ENCODE measurements around the gene SLC7A10. TPM values are rescaled to one million over a fixed set of nuclear protein-coding genes. Genes with fewer than 3 reads are reported as not detected.

The SLC7A10 gene
- total and polyA plus RNA-seq, 4 experiments from 2014 or later: not detected

GRCh38 chr19:33204136-33204973, 21.3 kb downstream of the SLC7A10 start:
- ChIA-PET CTCF (ENCODE audit: partially characterized antibody) (no interaction called here), POLR2A (ENCODE audit: partially characterized antibody) (no interaction called here)
- Histone ChIP-seq H3K4me3 (ENCODE audit: low read length in 2 of 2) (no peak overlapping the region), H3K4me1 (ENCODE audit: insufficient read depth, low read length) (no peaks in the 10 kb centered on the region), H3K27ac (ENCODE audit: low read depth, low read length) (no peak overlapping the region), H3K36me3 (ENCODE audit: insufficient read depth, low read length) (no peaks in the 10 kb centered on the region), H3K9me3 (ENCODE audit: control insufficient read depth in 1 of 2, low read length in 2 of 2) (no peaks in the 10 kb centered on the region), H3K27me3 (ENCODE audit: insufficient read depth, low read length) (no peaks in the 10 kb centered on the region)
- no peaks in the 10 kb centered on the region for H3K4me1 Mint-ChIP-seq
- intact Hi-C loops (cut with micrococcal nuclease): no loop called here
- H3K4me3 Mint-ChIP-seq: no peak overlapping the region
- DNase-seq: no peak
- no peak overlapping the region for H3K27ac Mint-ChIP-seq
- no peaks in the 10 kb centered on the region for H3K27me3 Mint-ChIP-seq
- H3K9me3 Mint-ChIP-seq: no peaks in the 10 kb centered on the region
- no peaks in the 10 kb centered on the region for H3K36me3 Mint-ChIP-seq

- POLR2A ChIA-PET (ENCODE audit: partially characterized antibody): no interaction called here
- no peaks in the 10 kb centered on the region for H3K36me3 ChIP-seq (ENCODE audit: insufficient read depth, low read length)
- CTCF ChIA-PET (ENCODE audit: partially characterized antibody): no interaction called here
- H3K36me3 Mint-ChIP-seq: no peaks in the 10 kb centered on the region
- H3K4me3 ChIP-seq (ENCODE audit: low read length in 2 of 2): no peak overlapping the region
- no peaks in the 10 kb centered on the region for H3K9me3 Mint-ChIP-seq
- peaks cover 0 to 3% of the 10 kb centered on the region in 2 donors for H3K27me3 Mint-ChIP-seq
- H3K4me1 Mint-ChIP-seq: no peaks in the 10 kb centered on the region
- no peak for DNase-seq
- H3K4me1 ChIP-seq (ENCODE audit: insufficient read depth, low read length): no peaks in the 10 kb centered on the region
- no peaks in the 10 kb centered on the region for H3K27me3 ChIP-seq (ENCODE audit: insufficient read depth, low read length)
- no peaks in the 10 kb centered on the region for H3K9me3 ChIP-seq (ENCODE audit: control insufficient read depth in 1 of 2, low read length in 2 of 2)
- intact Hi-C loops (cut with micrococcal nuclease): no loop called here
- no peak overlapping the region for H3K27ac ChIP-seq (ENCODE audit: low read depth, low read length)
- H3K27ac Mint-ChIP-seq: no peak overlapping the region
- no peak overlapping the region for H3K4me3 Mint-ChIP-seq
Measured at GRCh38 chr19:33203529-33203928, 22.1 kb downstream of the SLC7A10 start.

DNA sequence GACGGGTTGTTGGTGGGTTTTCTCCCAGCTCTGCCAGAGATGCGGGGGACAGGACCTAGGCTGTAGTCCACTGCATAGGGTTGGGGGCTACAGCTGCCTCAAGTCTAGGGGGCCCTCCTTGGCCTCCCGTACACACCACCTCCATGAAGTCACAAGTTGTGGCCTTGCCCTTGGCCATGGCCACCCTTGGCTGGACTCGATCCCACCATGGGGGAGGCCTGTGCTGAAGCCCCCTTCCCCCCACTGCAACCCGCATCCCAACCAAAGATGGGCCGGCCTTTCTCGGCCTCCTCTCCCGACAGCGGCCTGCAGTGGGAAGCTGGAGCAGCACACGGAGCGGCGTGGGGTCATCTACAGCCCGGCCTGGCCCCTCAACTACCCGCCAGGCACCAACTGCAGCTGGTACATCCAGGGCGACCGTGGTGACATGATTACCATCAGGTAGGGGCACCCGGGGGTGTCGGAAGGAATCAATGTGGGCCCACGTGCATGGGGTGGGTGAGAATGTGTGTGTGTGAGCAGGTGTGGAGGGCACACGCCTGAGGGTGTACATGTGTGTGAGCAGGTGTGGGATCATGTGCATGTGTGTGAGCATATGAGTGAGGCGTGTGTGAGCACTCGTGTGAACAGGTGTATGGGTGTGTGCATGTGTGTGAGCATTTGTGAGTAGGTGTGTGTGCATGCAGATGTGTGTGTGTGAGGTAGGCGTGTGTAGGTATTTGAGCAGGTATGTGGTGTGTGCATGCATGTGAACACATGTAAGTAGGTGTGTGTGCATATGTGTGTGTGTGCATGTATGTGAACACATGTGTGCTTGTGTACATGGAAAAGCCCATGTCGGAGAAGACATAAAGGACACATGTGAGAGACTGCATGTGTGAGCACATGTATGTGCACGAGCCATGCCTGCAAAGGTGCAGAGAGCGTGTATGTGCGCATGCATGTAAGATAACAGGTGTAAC, 22.8 kb downstream of the SLC7A10 start:
- no peaks in the 10 kb centered on the region for H3K4me1 Mint-ChIP-seq
- CTCF ChIA-PET (ENCODE audit: partially characterized antibody): no interaction called here
- POLR2A ChIA-PET (ENCODE audit: partially characterized antibody): no interaction called here
- H3K4me3 Mint-ChIP-seq: no peak overlapping the region
- no peak overlapping the region for H3K27ac ChIP-seq (ENCODE audit: low read depth, low read length)
- peaks cover 0 to 3% of the 10 kb centered on the region in 2 donors for H3K27me3 Mint-ChIP-seq
- no peaks in the 10 kb centered on the region for H3K4me1 ChIP-seq (ENCODE audit: insufficient read depth, low read length)
- H3K36me3 ChIP-seq (ENCODE audit: insufficient read depth, low read length): no peaks in the 10 kb centered on the region
- H3K9me3 ChIP-seq (ENCODE audit: control insufficient read depth in 1 of 2, low read length in 2 of 2): no peaks in the 10 kb centered on the region
- intact Hi-C loops (cut with micrococcal nuclease): no loop called here
- H3K27ac Mint-ChIP-seq: peak overlapping the region in 1 of 7 donors; percentile 37
- H3K36me3 Mint-ChIP-seq: no peaks in the 10 kb centered on the region
- DNase-seq: no peak
- H3K4me3 ChIP-seq (ENCODE audit: low read length in 2 of 2): no peak overlapping the region
- no peaks in the 10 kb centered on the region for H3K27me3 ChIP-seq (ENCODE audit: insufficient read depth, low read length)
- no peaks in the 10 kb centered on the region for H3K9me3 Mint-ChIP-seq

DNA sequence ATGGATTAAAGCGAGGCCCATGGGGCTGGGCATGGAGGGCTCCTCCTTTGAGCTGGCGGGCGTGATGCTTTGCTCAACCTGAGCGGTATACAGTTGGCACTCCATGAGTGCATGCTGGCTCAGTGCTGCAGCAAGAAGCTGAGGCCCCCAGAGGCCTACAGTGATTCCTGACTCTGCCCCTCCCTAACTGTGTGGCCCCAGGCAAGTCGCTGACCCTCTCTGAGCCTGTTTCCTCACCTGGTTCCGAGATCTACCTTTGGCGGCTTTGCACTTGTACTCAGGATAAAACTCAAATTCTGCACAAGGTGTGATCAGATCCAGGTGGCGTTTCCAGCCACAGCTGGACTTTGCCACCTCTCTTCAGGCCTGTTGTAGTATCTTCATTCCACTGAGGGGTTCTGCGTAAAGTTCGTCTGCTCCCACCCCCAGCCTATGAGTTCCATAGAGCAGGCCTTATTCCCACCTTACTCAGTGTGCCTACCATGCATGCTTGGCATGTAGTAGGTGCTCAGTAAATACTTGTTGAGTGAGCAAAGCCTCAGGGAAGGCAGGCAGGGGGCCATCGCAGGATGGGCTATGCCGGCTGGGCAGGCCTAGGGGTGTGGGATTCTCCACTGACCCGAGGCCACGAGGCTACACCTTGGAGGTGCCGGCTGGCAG, 23.6 kb downstream of the SLC7A10 start:
- no peak for DNase-seq
- ChIA-PET CTCF (ENCODE audit: partially characterized antibody) (no interaction called here), POLR2A (ENCODE audit: partially characterized antibody) (no interaction called here)
- no peaks in the 10 kb centered on the region for H3K36me3 Mint-ChIP-seq
- Histone ChIP-seq H3K9me3 (ENCODE audit: control insufficient read depth in 1 of 2, low read length in 2 of 2) (no peaks in the 10 kb centered on the region), H3K36me3 (ENCODE audit: insufficient read depth, low read length) (no peaks in the 10 kb centered on the region), H3K4me1 (ENCODE audit: insufficient read depth, low read length) (no peaks in the 10 kb centered on the region), H3K4me3 (ENCODE audit: low read length in 2 of 2) (no peak overlapping the region), H3K27me3 (ENCODE audit: insufficient read depth, low read length) (no peaks in the 10 kb centered on the region), H3K27ac (ENCODE audit: low read depth, low read length) (no peak overlapping the region)
- intact Hi-C loops (cut with micrococcal nuclease): no loop called here
- no peaks in the 10 kb centered on the region for H3K4me1 Mint-ChIP-seq
- peaks cover 0 to 6% of the 10 kb centered on the region in 2 donors for H3K27me3 Mint-ChIP-seq
- H3K4me3 Mint-ChIP-seq: no peak overlapping the region
- no peak overlapping the region for H3K27ac Mint-ChIP-seq
- no peaks in the 10 kb centered on the region for H3K9me3 Mint-ChIP-seq

GRCh38 chr19:33201473-33201872, 24.2 kb downstream of the SLC7A10 start:
- Mint-ChIP-seq H3K27ac (no peak overlapping the region), H3K36me3 (no peaks in the 10 kb centered on the region), H3K4me3 (no peak overlapping the region), H3K9me3 (no peaks in the 10 kb centered on the region), H3K4me1 (no peaks in the 10 kb centered on the region), H3K27me3 (peaks cover 1 to 11% of the 10 kb centered on the region in 2 donors)
- Histone ChIP-seq H3K4me3 (ENCODE audit: low read length in 2 of 2) (no peak overlapping the region), H3K36me3 (ENCODE audit: insufficient read depth, low read length) (no peaks in the 10 kb centered on the region), H3K27ac (ENCODE audit: low read depth, low read length) (no peak overlapping the region), H3K9me3 (ENCODE audit: control insufficient read depth in 1 of 2, low read length in 2 of 2) (no peaks in the 10 kb centered on the region), H3K27me3 (ENCODE audit: insufficient read depth, low read length) (no peaks in the 10 kb centered on the region), H3K4me1 (ENCODE audit: insufficient read depth, low read length) (no peaks in the 10 kb centered on the region)
- no peak for DNase-seq
- ChIA-PET CTCF (ENCODE audit: partially characterized antibody) (no interaction called here), POLR2A (ENCODE audit: partially characterized antibody) (no interaction called here)
- intact Hi-C loops (cut with micrococcal nuclease): no loop called here

DNA sequence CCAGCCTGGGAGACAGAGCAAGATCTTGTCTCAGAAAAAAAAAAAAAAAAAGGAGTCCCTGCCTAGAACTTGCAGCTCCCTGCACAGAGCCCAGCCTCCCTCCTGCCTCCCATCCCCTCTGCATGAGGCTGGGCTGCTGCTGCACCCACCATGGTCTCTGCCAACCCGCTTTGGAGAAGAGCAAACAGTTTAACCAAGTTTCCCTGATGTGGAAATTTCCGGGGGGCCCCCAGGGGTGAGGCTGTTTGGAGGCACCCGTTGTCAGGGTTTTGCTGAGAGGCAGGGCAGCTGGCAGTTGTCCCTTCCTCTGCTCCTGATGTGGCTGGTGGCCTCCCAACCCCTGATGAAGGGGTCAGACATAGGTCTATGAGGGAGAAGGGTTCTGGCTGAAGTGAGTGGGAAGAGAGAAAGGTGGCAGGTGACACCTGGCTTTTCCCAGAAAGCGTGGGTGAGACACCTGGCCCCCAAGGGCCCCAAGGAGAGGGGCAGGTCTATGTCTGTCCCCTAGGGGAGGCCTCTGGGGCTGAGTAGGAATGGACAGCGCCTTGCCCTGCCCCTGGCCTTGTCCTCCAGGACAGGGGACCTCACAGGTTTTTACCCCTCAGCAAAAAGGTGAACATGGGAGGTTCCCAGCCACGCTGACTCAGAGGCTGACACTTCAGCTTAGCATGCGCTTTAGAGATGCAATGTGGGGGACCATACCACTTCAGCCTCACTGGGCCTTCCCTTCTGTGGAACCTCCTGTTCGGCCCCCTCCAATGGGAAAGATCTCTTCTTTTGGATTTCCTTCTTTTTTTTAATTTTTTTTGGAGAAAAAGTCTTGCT, 26.0 kb downstream of the SLC7A10 start:
- Mint-ChIP-seq H3K4me3 (no peak overlapping the region), H3K9me3 (no peaks in the 10 kb centered on the region), H3K27me3 (peaks cover 4 to 12% of the 10 kb centered on the region in 2 donors), H3K27ac (no peak overlapping the region), H3K4me1 (no peaks in the 10 kb centered on the region), H3K36me3 (no peaks in the 10 kb centered on the region)
- Histone ChIP-seq H3K27me3 (ENCODE audit: insufficient read depth, low read length) (peaks cover 4% of the 10 kb centered on the region), H3K9me3 (ENCODE audit: control insufficient read depth in 1 of 2, low read length in 2 of 2) (no peaks in the 10 kb centered on the region), H3K36me3 (ENCODE audit: insufficient read depth, low read length) (no peaks in the 10 kb centered on the region), H3K4me3 (ENCODE audit: low read length in 2 of 2) (no peak overlapping the region), H3K4me1 (ENCODE audit: insufficient read depth, low read length) (no peaks in the 10 kb centered on the region), H3K27ac (ENCODE audit: low read depth, low read length) (no peak overlapping the region)
- intact Hi-C loops (cut with micrococcal nuclease): no loop called here
- POLR2A ChIA-PET (ENCODE audit: partially characterized antibody): no interaction called here
- CTCF ChIA-PET (ENCODE audit: partially characterized antibody): no interaction called here
- DNase-seq: no peak

Measured in CD4-positive, alpha-beta memory T cell (primary cell).